ENCODE measurements around the gene ABCC12. TPM values are rescaled to one million over a fixed set of nuclear protein-coding genes. Genes with fewer than 3 reads are reported as not detected.
A peak's percentile ranks its signal among the peaks of the same experiment; 100 is the strongest.

ABCC12 gene
- not detected for total RNA-seq
- not detected for polyA plus RNA-seq

- peak in 1 of 4 donors; percentile 11 for ATAC-seq
- TF ChIP-seq CTCF (IDR thresholded peaks at IDR 0.05) = no peak
- no peaks in the 10 kb centered on the region for H3K36me3 ChIP-seq
- intact Hi-C loops (cut with DNase I) = loop anchor here in 1 of 3 donors (5.0 kb wide), 1 partner anchor 1009 kb away; no protein-coding TSS in a partner anchor
- no peak within 1 kb of the TSS for H3K27ac ChIP-seq
- no peaks in the 10 kb centered on the region for H3K27me3 ChIP-seq
- WGBS, 2 donors = 50 to 57% methylated on average over 24 of the region's 24 CpGs
- H3K9me3 ChIP-seq = no peaks in the 10 kb centered on the region
- no peak for FAIRE-seq
- DNase-seq = no peak
- H3K4me3 ChIP-seq = no peak within 1 kb of the TSS
- H3K4me1 ChIP-seq = no peaks in the 10 kb centered on the region
These were observed at the start of gene ABCC12 for GRCh38 chr16:48155926-48156789. Gene ABCC12, minus strand, starts transcription at chr16:48155993. Its CDS starts 9,569 bp downstream, at chr16:48146424.

GRCh38 chr16:48204825-48205151, 49.0 kb upstream of the ABCC12 start:
- no peak overlapping the region for H3K4me3 ChIP-seq
- TF ChIP-seq CTCF (IDR thresholded peaks at IDR 0.05) = no peak
- 45 to 55% methylated on average over 6 of the region's 6 CpGs for WGBS, 2 donors
- ATAC-seq = no peak
- H3K27me3 ChIP-seq = no peaks in the 10 kb centered on the region
- no peaks in the 10 kb centered on the region for H3K9me3 ChIP-seq
- intact Hi-C loops (cut with DNase I) = no loop called here
- no peaks in the 10 kb centered on the region for H3K36me3 ChIP-seq
- DNase-seq = no peak
- no peak for FAIRE-seq
- peaks cover 8 to 13% (median 9%) of the 10 kb centered on the region in 3 donors for H3K4me1 ChIP-seq
- peak overlapping the region in 2 of 4 donors; percentile 12 to 14 for H3K27ac ChIP-seq

- Histone ChIP-seq H3K4me3 (no peak overlapping the region), H3K9me3 (no peaks in the 10 kb centered on the region), H3K4me1 (peaks cover 8 to 13% (median 9%) of the 10 kb centered on the region in 3 donors), H3K27me3 (no peaks in the 10 kb centered on the region), H3K27ac (peak overlapping the region in 1 of 4 donors; percentile 12), H3K36me3 (no peaks in the 10 kb centered on the region)
- FAIRE-seq = no peak
- 40 to 51% methylated on average over 8 of the region's 8 CpGs for WGBS, 2 donors
- no peak for TF ChIP-seq CTCF (IDR thresholded peaks at IDR 0.05)
- DNase-seq = peak in 3 of 6 donors; percentile 36 to 51 (median 41)
- intact Hi-C loops (cut with DNase I) = no loop called here
- peak; percentile 88 to 98 (median 94) for ATAC-seq
These were observed 48.4 kb upstream of the ABCC12 start for GRCh38 chr16:48203974-48204824.

GRCh38 chr16:48201515-48202201, 45.9 kb upstream of the ABCC12 start:
- WGBS, 2 donors = 35 to 45% methylated on average over 6 of the region's 6 CpGs
- DNase-seq (peak in 1 of 6 donors; percentile 13), FAIRE-seq (no peak)

More at GRCh38 chr16:48201515-48202201, 45.9 kb upstream of the ABCC12 start:
- no peaks in the 10 kb centered on the region for H3K36me3 ChIP-seq
- no peak overlapping the region for H3K27ac ChIP-seq
- intact Hi-C loops (cut with DNase I) = no loop called here
- H3K27me3 ChIP-seq = no peaks in the 10 kb centered on the region
- no peak overlapping the region for H3K4me3 ChIP-seq
- H3K4me1 ChIP-seq = peaks cover 8 to 13% (median 9%) of the 10 kb centered on the region in 3 donors
- TF ChIP-seq CTCF (IDR thresholded peaks at IDR 0.05) = no peak
- peak in 2 of 4 donors; percentile 34 to 43 for ATAC-seq
- H3K9me3 ChIP-seq = no peaks in the 10 kb centered on the region

All from pancreas (tissue), 10 donors.